ENCODE results near the gene SGF29. TPM values are rescaled to one million over a fixed set of nuclear protein-coding genes. Genes with fewer than 3 reads are reported as not detected.
A peak's percentile ranks its signal among the peaks of the same experiment; 100 is the strongest.

Gene SGF29
- total RNA-seq, 4 donors from 2014 or later = 31.9 to 52.1 (median 36.1) TPM

GRCh38 chr16:28569021-28569420, 15.3 kb downstream of the SGF29 start:
- peaks cover 0 to 24% (median 0%) of the 10 kb centered on the region in 3 donors for H3K36me3 ChIP-seq
- H3K27me3 ChIP-seq = no peaks in the 10 kb centered on the region
- H3K27ac ChIP-seq = no peak overlapping the region
- TF ChIP-seq, protein P1, sequence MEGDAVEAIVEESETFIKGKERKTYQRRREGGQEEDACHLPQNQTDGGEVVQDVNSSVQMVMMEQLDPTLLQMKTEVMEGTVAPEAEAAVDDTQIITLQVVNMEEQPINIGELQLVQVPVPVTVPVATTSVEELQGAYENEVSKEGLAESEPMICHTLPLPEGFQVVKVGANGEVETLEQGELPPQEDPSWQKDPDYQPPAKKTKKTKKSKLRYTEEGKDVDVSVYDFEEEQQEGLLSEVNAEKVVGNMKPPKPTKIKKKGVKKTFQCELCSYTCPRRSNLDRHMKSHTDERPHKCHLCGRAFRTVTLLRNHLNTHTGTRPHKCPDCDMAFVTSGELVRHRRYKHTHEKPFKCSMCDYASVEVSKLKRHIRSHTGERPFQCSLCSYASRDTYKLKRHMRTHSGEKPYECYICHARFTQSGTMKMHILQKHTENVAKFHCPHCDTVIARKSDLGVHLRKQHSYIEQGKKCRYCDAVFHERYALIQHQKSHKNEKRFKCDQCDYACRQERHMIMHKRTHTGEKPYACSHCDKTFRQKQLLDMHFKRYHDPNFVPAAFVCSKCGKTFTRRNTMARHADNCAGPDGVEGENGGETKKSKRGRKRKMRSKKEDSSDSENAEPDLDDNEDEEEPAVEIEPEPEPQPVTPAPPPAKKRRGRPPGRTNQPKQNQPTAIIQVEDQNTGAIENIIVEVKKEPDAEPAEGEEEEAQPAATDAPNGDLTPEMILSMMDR (IDR thresholded peaks at IDR 0.05) = no peak
- TF ChIP-seq POLR2A (IDR thresholded peaks at IDR 0.05) (no peak), EP300 (IDR thresholded peaks at IDR 0.05) (no peak)
- no peak for DNase-seq (ENCODE audit: low spot score in 2 of 2)
- H3K9me3 ChIP-seq = peaks cover 0 to 6% (median 0%) of the 10 kb centered on the region in 4 donors
- H3K4me3 ChIP-seq = no peak overlapping the region
- 65 to 69% methylated on average over 5 of the region's 5 CpGs for WGBS, 2 donors
- H3K4me1 ChIP-seq = peaks cover 0 to 18% (median 0%) of the 10 kb centered on the region in 4 donors

- TF ChIP-seq POLR2A (IDR thresholded peaks at IDR 0.05) = no peak
- TF ChIP-seq, protein P1 (IDR thresholded peaks at IDR 0.05) = no peak
- TF ChIP-seq EP300 (IDR thresholded peaks at IDR 0.05) = no peak
- no peak for DNase-seq (ENCODE audit: low spot score in 2 of 2)
- Histone ChIP-seq H3K4me3 (no peak overlapping the region), H3K27ac (no peak overlapping the region), H3K36me3 (peaks cover 0 to 20% (median 0%) of the 10 kb centered on the region in 3 donors), H3K9me3 (peaks cover 0 to 6% (median 0%) of the 10 kb centered on the region in 4 donors), H3K27me3 (no peaks in the 10 kb centered on the region), H3K4me1 (peaks cover 0 to 18% (median 0%) of the 10 kb centered on the region in 4 donors)
- 95 to 96% methylated on average over 4 of the region's 4 CpGs for WGBS, 2 donors
These were observed 16.4 kb downstream of the SGF29 start for GRCh38 chr16:28569968-28570752.

- no peaks in the 10 kb centered on the region for H3K27me3 ChIP-seq
- H3K4me1 ChIP-seq = peaks cover 0 to 18% (median 0%) of the 10 kb centered on the region in 4 donors
- WGBS, 2 donors = 28 to 37% methylated on average over 15 of the region's 15 CpGs
- H3K9me3 ChIP-seq = no peaks in the 10 kb centered on the region
- TF ChIP-seq, protein P1 (IDR thresholded peaks at IDR 0.05) = no peak
- TF ChIP-seq EP300 (IDR thresholded peaks at IDR 0.05) (no peak), POLR2A (IDR thresholded peaks at IDR 0.05) (no peak)
- H3K4me3 ChIP-seq = no peak overlapping the region
- DNase-seq (ENCODE audit: low spot score in 2 of 2) = no peak
- peak overlapping the region in 1 of 4 donors; percentile 44 for H3K27ac ChIP-seq
- H3K36me3 ChIP-seq = peaks cover 0 to 5% (median 0%) of the 10 kb centered on the region in 3 donors
These were observed 19.2 kb downstream of the SGF29 start for GRCh38 chr16:28572696-28573510.

- DNase-seq (ENCODE audit: low spot score in 2 of 2) = no peak
- WGBS, 2 donors = 71 to 83% methylated on average over 17 of the region's 17 CpGs
- no peak overlapping the region for H3K27ac ChIP-seq
- no peaks in the 10 kb centered on the region for H3K27me3 ChIP-seq
- H3K4me3 ChIP-seq = no peak overlapping the region
- H3K36me3 ChIP-seq = peaks cover 0 to 5% (median 0%) of the 10 kb centered on the region in 3 donors
- peaks cover 0 to 18% (median 0%) of the 10 kb centered on the region in 4 donors for H3K4me1 ChIP-seq
- no peaks in the 10 kb centered on the region for H3K9me3 ChIP-seq
- TF ChIP-seq POLR2A (IDR thresholded peaks at IDR 0.05) = no peak
- TF ChIP-seq, protein P1 (IDR thresholded peaks at IDR 0.05) = no peak
- TF ChIP-seq EP300 (IDR thresholded peaks at IDR 0.05) = no peak
These were observed 20.3 kb downstream of the SGF29 start for GRCh38 chr16:28573738-28574718.
